IMR-90 (cell line): Measurements from ENCODE around the gene ADORA2A. TPM values are rescaled to one million over a fixed set of nuclear protein-coding genes. Genes with fewer than 3 reads are reported as not detected.
A peak's percentile ranks its signal among the peaks of the same experiment; 100 is the strongest.

Source experiments
- ATAC-seq: fragments of 200-7000 bp; cut with Tn5 transposase; 2 replicates; pipeline ENCODE4 v1.9.1; 2020; ENCODE audit warnings: low read depth, mild to moderate bottlenecking, moderate library complexity
- BruUV-seq: library from RNA; stranded (reverse); fragments of 400-500 nt; replicated peaks from 2 replicates; lab custom pipeline; 2021; lab: Mats Ljungman, UMichigan
- CTCF ChIA-PET: fragments of 300-600 bp; formaldehyde crosslinking; extraction: SDS; loops from one replicate; lab custom pipeline; 2021; ENCODE audit warnings: antibody characterized with exemption; lab: Yijun Ruan, JAX
- POLR2A ChIA-PET: fragments of 300-600 bp; sonication (Branson Sonifier 250); formaldehyde crosslinking; loops from one replicate; lab custom pipeline; 2022; ENCODE audit warnings: antibody characterized with exemption; ENCODE audit not compliant: unreplicated experiment; lab: Charles Lee
- DNase-seq: peaks from one replicate; pipeline ENCODE4 v3.0.0; 2013
- H2AFZ ChIP-seq: replicated peaks from 2 replicates; pipeline ENCODE3; 2013; ENCODE audit warnings: low read length, mild to moderate bottlenecking; ENCODE audit not compliant: poor library complexity
- H2AK5ac ChIP-seq: 2 replicates; pipeline ENCODE4 v1.6.1; 2013; ENCODE audit warnings: low read depth, low read length, inconsistent platforms
- H2AK9ac ChIP-seq: replicated peaks from 2 replicates; pipeline ENCODE3; 2013; ENCODE audit warnings: mild to moderate bottlenecking, low read depth, low read length, moderate library complexity; ENCODE audit not compliant: poor library complexity
- H2BK120ac ChIP-seq: 2 replicates; pipeline ENCODE4 v1.6.1; 2013; ENCODE audit warnings: low read depth, low read length, inconsistent platforms
- H2BK15ac ChIP-seq: 3 replicates; pipeline ENCODE4 v1.6.1; 2013; ENCODE audit warnings: low read depth, low read length, inconsistent platforms
- H2BK20ac ChIP-seq: 2 replicates; pipeline ENCODE4 v1.6.1; 2013; ENCODE audit warnings: low read depth, mild to moderate bottlenecking, inconsistent platforms, low read length, moderate library complexity
- H2BK5ac ChIP-seq: 2 replicates; pipeline ENCODE4 v1.6.1; 2013; ENCODE audit warnings: mild to moderate bottlenecking, low read depth, low read length, inconsistent platforms; ENCODE audit not compliant: poor library complexity, severe bottlenecking
- H3K14ac ChIP-seq: replicated peaks from 2 replicates; pipeline ENCODE4 v1.6.1; 2013; ENCODE audit warnings: low read depth, low read length, inconsistent platforms
- H3K18ac ChIP-seq: 2 replicates; pipeline ENCODE4 v1.6.1; 2013; ENCODE audit warnings: low read depth, low read length, control low read depth
- H3K23ac ChIP-seq: 2 replicates; pipeline ENCODE4 v1.6.1; 2013; ENCODE audit warnings: low read depth, low read length, inconsistent platforms
- H3K27ac ChIP-seq: 2 replicates; pipeline ENCODE4 v1.5.1; 2013; ENCODE audit warnings: mild to moderate bottlenecking, control low read depth, low read length; ENCODE audit not compliant: insufficient read depth
- H3K27me3 ChIP-seq: 2 replicates; pipeline ENCODE4 v1.6.1; 2013; ENCODE audit warnings: low read length; ENCODE audit not compliant: control insufficient read depth, insufficient read depth
- H3K36me3 ChIP-seq: 2 replicates; pipeline ENCODE4 v1.6.1; 2013; ENCODE audit warnings: low read length, mixed read lengths; ENCODE audit not compliant: control insufficient read depth, insufficient read depth
- H3K4ac ChIP-seq: 2 replicates; pipeline ENCODE4 v1.6.1; 2013; ENCODE audit warnings: low read depth, low read length, inconsistent platforms
- H3K4me1 ChIP-seq: 2 replicates; pipeline ENCODE4 v1.6.1; 2013; ENCODE audit warnings: low read length, mixed read lengths; ENCODE audit not compliant: control insufficient read depth, insufficient read depth
- H3K4me2 ChIP-seq: 2 replicates; pipeline ENCODE4 v1.6.1; 2013; ENCODE audit warnings: low read depth, mild to moderate bottlenecking, control low read depth, low read length, moderate library complexity
- H3K4me3 ChIP-seq: 2 replicates; pipeline ENCODE4 v1.5.1; 2013; ENCODE audit warnings: low read depth, mild to moderate bottlenecking, control low read depth, low read length, moderate library complexity; ENCODE audit not compliant: insufficient read depth
- H3K56ac ChIP-seq: 2 replicates; pipeline ENCODE4 v1.6.1; 2013; ENCODE audit warnings: low read length, inconsistent platforms; ENCODE audit not compliant: insufficient read depth; ENCODE audit errors: extremely low read depth
- H3K79me1 ChIP-seq, 2 experiments: 2 replicates each; pipeline ENCODE4 v1.6.1; 2013; ENCODE audit warnings: low read length in 2 of 2, inconsistent platforms in 1 of 2, low read depth in 1 of 2
- H3K9ac ChIP-seq: 2 replicates; pipeline ENCODE4 v1.6.1; 2013; ENCODE audit warnings: low read depth, low read length, control low read depth
- H3K9me1 ChIP-seq: 2 replicates; pipeline ENCODE4 v1.6.1; 2013; ENCODE audit warnings: low read length, inconsistent platforms; ENCODE audit not compliant: insufficient read depth
- H3K9me3 ChIP-seq: 2 replicates; pipeline ENCODE4 v1.6.1; 2013; ENCODE audit warnings: low read length; ENCODE audit not compliant: control insufficient read depth, insufficient read depth
- H4K20me1 ChIP-seq: 2 replicates; pipeline ENCODE4 v1.6.1; 2013; ENCODE audit warnings: low read length, inconsistent platforms; ENCODE audit not compliant: insufficient read depth
- H4K5ac ChIP-seq: 2 replicates; pipeline ENCODE4 v1.6.1; 2013; ENCODE audit warnings: mild to moderate bottlenecking, low read depth, low read length, control low read depth
- H4K8ac ChIP-seq, 2 experiments: 2 replicates each; pipeline ENCODE4 v1.6.1; 2013; ENCODE audit warnings: low read depth in 2 of 2, low read length in 2 of 2, control low read depth in 1 of 2, inconsistent platforms in 1 of 2
- H4K91ac ChIP-seq: 2 replicates; pipeline ENCODE4 v1.6.1; 2013; ENCODE audit warnings: low read depth, low read length, inconsistent platforms; ENCODE audit not compliant: insufficient read depth
- BHLHE40 ChIP-seq: fragments of 150-350 bp; IDR thresholded peaks from 2 replicates; pipeline ENCODE4 v1.6.1; 2016; ENCODE audit warnings: mild to moderate bottlenecking, low read depth, low read length
- CEBPB ChIP-seq: IDR thresholded peaks from 2 replicates; pipeline ENCODE4 v1.6.1; 2012; ENCODE audit warnings: low read depth, low read length, improper control_type of control experiment
- CHD1 ChIP-seq: IDR thresholded peaks from 2 replicates; pipeline ENCODE4 v1.6.1; 2012; ENCODE audit warnings: low read depth, low read length, improper control_type of control experiment
- FOS ChIP-seq: fragments of 150-350 bp; IDR thresholded peaks from 2 replicates; pipeline ENCODE4 v1.6.1; 2016; ENCODE audit warnings: low read depth, low read length
- MAFK ChIP-seq: IDR thresholded peaks from 2 replicates; pipeline ENCODE4 v1.6.1; 2012; ENCODE audit warnings: low read depth, low read length, improper control_type of control experiment
- MAZ ChIP-seq: IDR thresholded peaks from 2 replicates; pipeline ENCODE4 v1.6.1; 2012; ENCODE audit warnings: low read depth, mild to moderate bottlenecking, low read length, improper control_type of control experiment, moderate library complexity, borderline replicate concordance
- MXI1 ChIP-seq: IDR thresholded peaks from 2 replicates; pipeline ENCODE4 v1.6.1; 2012; ENCODE audit warnings: low read depth, mild to moderate bottlenecking, low read length, moderate library complexity, borderline replicate concordance
- NFE2L2 ChIP-seq: fragments of 150-350 bp; IDR thresholded peaks from 2 replicates; pipeline ENCODE4 v1.6.1; 2016; ENCODE audit warnings: low read depth, mild to moderate bottlenecking, low read length
- POLR2A ChIP-seq: IDR thresholded peaks from 2 replicates; pipeline ENCODE4 v1.6.1; 2012; ENCODE audit warnings: mild to moderate bottlenecking, low read depth, low read length
- RAD21 ChIP-seq: IDR thresholded peaks from 2 replicates; pipeline ENCODE4 v1.6.1; 2012; ENCODE audit warnings: low read length, improper control_type of control experiment
- RCOR1 ChIP-seq: IDR thresholded peaks from 2 replicates; pipeline ENCODE4 v1.6.1; 2012; ENCODE audit warnings: mild to moderate bottlenecking, low read length, improper control_type of control experiment; ENCODE audit not compliant: insufficient replicate concordance
- RFX5 ChIP-seq: IDR thresholded peaks from 2 replicates; pipeline ENCODE4 v1.8.0; 2012; ENCODE audit warnings: low read depth, mild to moderate bottlenecking, low read length, moderate library complexity
- SMC3 ChIP-seq: fragments of 150-350 bp; IDR thresholded peaks from 2 replicates; pipeline ENCODE4 v1.6.1; 2016; ENCODE audit warnings: low read depth, mild to moderate bottlenecking, antibody characterized with exemption, low read length, moderate library complexity
- WGBS, 2 experiments: methylation state at CpG; one replicate each; pipeline versions ENCODE4 v1.1.5 to v1.1.7; 2013; ENCODE audit warnings: missing lambda C conversion rate in 2 of 2; ENCODE audit not compliant: insufficient read length in 1 of 2; ENCODE audit errors: extremely low coverage in 2 of 2; 5-methylcytosine and 5-hydroxymethylcytosine counted together
- dilution Hi-C: fragments of 300-500 bp; cut with HindIII; formaldehyde crosslinking; loops from one replicate; pipeline ENCODE4 v1.14.3; 2018; ENCODE audit warnings: low sequenced_read_pairs; ENCODE audit not compliant: unreplicated experiment
- in situ Hi-C: fragments of 300-500 bp; cut with MboI; formaldehyde crosslinking; loops from 3 replicates; pipeline ENCODE4 v1.14.3; 2019; ENCODE audit warnings: low sequenced_read_pairs, inconsistent platforms, mixed read lengths
- intact Hi-C: fragments of 100-400 bp; cut with micrococcal nuclease; formaldehyde crosslinking; loops from 2 replicates; pipeline ENCODE4 v1.10.0; 2022
- polyA plus RNA-seq, 3 experiments: library from polyadenylated mRNA; depleted of rRNA; stranded (reverse); fragments of >200 nt; gene quantifications; 2 replicates each; pipeline ENCODE4 v1.2.3, GENCODE V29; 2012; ENCODE audit warnings: low replicate concordance in 1 of 3
- total RNA-seq: library from RNA; depleted of rRNA; stranded (reverse); fragments of >200 nt; gene quantifications from 2 replicates; pipeline ENCODE4 v1.2.3, GENCODE V29; 2012
- TF ChIP-seq, protein P1 (sequence below): conservative IDR thresholded peaks from 2 replicates; pipeline ENCODE4 v1.5.1; 2012; ENCODE audit warnings: mild to moderate bottlenecking, low read depth, low read length, improper control_type of control experiment
- TF ChIP-seq, protein P2 (sequence below): fragments of 150-350 bp; IDR thresholded peaks from 2 replicates; pipeline ENCODE4 v1.6.1; 2017; ENCODE audit warnings: mild to moderate bottlenecking, antibody characterized with exemption, low read length, low read depth

The ADORA2A gene
- total and polyA plus RNA-seq, 2 of the 4 experiments (the other 2 are of a cell fraction), result 0.36 to 1.1 TPM

DNA sequence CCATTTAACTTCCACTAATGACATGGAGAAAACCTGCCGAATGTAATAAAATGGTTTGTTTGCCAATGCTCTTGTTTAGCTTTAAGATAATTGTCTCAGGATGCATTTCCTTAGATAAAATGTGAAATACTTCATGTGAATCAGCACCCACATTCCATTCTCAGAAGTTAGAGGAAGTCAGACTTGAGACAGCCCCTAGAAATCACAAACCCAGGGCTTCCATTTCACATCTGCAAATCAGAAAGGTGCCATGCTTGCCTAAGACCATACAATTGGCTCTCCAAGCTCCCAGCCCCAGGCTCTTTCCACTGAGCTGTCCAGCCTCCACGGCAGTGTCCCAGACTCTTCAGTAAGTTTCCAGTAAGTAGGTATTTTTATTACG, 35.6 kb upstream of the ADORA2A start:
- Histone ChIP-seq H4K20me1 (no peaks in the 10 kb centered on the region), H4K5ac (no peak overlapping the region), H3K23ac (no peak overlapping the region), H2AFZ (no peak overlapping the region), H2AK5ac (no peak overlapping the region), H3K27me3 (no peaks in the 10 kb centered on the region), H2BK5ac (peak overlapping the region; percentile 43), H3K14ac (no peak overlapping the region), H3K9me3 (no peaks in the 10 kb centered on the region), H3K56ac (no peak overlapping the region), H2BK15ac (0 out of 3 replicates have a peak overlapping the region, but pooled peaks have one; percentile 79), H3K18ac (no peak overlapping the region), H3K4me1 (peaks cover 16% of the 10 kb centered on the region), H3K9ac (no peak overlapping the region), H3K27ac (no peak overlapping the region), H2BK20ac (no peak overlapping the region; the same call in 1 of the 2 replicates), H3K4me3 (no peak overlapping the region), H3K9me1 (peaks cover 8% of the 10 kb centered on the region), H4K8ac (peak overlapping the region in 1 of 2 experiments; percentile 20; a peak in 1 of 4 replicates), H2AK9ac (no peak overlapping the region), H2BK120ac (no peak overlapping the region; the same call in 1 of the 2 replicates), H3K36me3 (peaks cover 5% of the 10 kb centered on the region), H4K91ac (no peak overlapping the region), H3K79me1 (peaks cover 15 to 61% of the 10 kb centered on the region in 2 experiments), H3K4ac (peak overlapping the region; percentile 51; the same call in 1 of the 2 replicates), H3K4me2 (peak overlapping the region; percentile 8; the same call in 1 of the 2 replicates)
- dilution Hi-C loops, result no loop called here
- CTCF ChIA-PET, result interaction anchor here (0.7 to 1.6 kb wide), 2 partner anchors 11 to 24 kb away, joined by 3 read pairs; no protein-coding TSS in a partner anchor
- POLR2A ChIA-PET, result interaction anchor here (0.6 kb wide), 2 partner anchors 35 to 53 kb away, joined by 3 read pairs; no protein-coding TSS in a partner anchor
- DNase-seq (peak; percentile 77), ATAC-seq (peak; percentile 94)
- intact Hi-C loops, result no loop called here
- in situ Hi-C loops, result no loop called here
- BruUV-seq, result no TSS peak
- no peak for TF ChIP-seq MXI1
- TF ChIP-seq CEBPB, result no peak
- TF ChIP-seq MAZ, result no peak
- TF ChIP-seq, protein P1, sequence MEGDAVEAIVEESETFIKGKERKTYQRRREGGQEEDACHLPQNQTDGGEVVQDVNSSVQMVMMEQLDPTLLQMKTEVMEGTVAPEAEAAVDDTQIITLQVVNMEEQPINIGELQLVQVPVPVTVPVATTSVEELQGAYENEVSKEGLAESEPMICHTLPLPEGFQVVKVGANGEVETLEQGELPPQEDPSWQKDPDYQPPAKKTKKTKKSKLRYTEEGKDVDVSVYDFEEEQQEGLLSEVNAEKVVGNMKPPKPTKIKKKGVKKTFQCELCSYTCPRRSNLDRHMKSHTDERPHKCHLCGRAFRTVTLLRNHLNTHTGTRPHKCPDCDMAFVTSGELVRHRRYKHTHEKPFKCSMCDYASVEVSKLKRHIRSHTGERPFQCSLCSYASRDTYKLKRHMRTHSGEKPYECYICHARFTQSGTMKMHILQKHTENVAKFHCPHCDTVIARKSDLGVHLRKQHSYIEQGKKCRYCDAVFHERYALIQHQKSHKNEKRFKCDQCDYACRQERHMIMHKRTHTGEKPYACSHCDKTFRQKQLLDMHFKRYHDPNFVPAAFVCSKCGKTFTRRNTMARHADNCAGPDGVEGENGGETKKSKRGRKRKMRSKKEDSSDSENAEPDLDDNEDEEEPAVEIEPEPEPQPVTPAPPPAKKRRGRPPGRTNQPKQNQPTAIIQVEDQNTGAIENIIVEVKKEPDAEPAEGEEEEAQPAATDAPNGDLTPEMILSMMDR, result no peak
- TF ChIP-seq RCOR1, result no peak
- TF ChIP-seq NFE2L2, result no peak
- TF ChIP-seq MAFK, result no peak
- TF ChIP-seq SMC3, result no peak
- no peak for TF ChIP-seq CHD1
- no peak for TF ChIP-seq POLR2A
- TF ChIP-seq FOS, result no peak
- TF ChIP-seq RAD21, result no peak
- TF ChIP-seq BHLHE40, result no peak
- TF ChIP-seq, protein P2, sequence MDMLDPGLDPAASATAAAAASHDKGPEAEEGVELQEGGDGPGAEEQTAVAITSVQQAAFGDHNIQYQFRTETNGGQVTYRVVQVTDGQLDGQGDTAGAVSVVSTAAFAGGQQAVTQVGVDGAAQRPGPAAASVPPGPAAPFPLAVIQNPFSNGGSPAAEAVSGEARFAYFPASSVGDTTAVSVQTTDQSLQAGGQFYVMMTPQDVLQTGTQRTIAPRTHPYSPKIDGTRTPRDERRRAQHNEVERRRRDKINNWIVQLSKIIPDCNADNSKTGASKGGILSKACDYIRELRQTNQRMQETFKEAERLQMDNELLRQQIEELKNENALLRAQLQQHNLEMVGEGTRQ, result no peak
- TF ChIP-seq RFX5, result no peak
- WGBS, 2 experiments, result no CpG with 5 or more reads among the region's 3 CpGs
